ENCODE data around the gene ALX4. TPM values are rescaled to one million over a fixed set of nuclear protein-coding genes. Genes with fewer than 3 reads are reported as not detected.

Gene ALX4
- total RNA-seq, 1 donor from 2014 or later: not detected

GRCh38 chr11:44288133-44288526, 21.8 kb downstream of the ALX4 start:
- H3K4me3 Mint-ChIP-seq (ENCODE audit: low read depth): no peak overlapping the region
- peaks cover 15% of the 10 kb centered on the region for H3K27me3 Mint-ChIP-seq
- H3K9me3 Mint-ChIP-seq (ENCODE audit: low read depth): no peaks in the 10 kb centered on the region
- no peaks in the 10 kb centered on the region for H3K4me1 Mint-ChIP-seq (ENCODE audit: low read depth)
- TF ChIP-seq CTCF (IDR thresholded peaks at IDR 0.05; ENCODE audit: unreplicated experiment): no peak
- no peak for DNase-seq (ENCODE audit: low spot score, unreplicated experiment)
- H3K36me3 Mint-ChIP-seq (ENCODE audit: insufficient read depth): no peaks in the 10 kb centered on the region
- H3K27ac Mint-ChIP-seq: no peak overlapping the region

- Mint-ChIP-seq H3K27ac (no peak overlapping the region), H3K4me1 (ENCODE audit: low read depth) (no peaks in the 10 kb centered on the region)
Observed at GRCh38 chr11:44286911-44287310, 23.0 kb downstream of the ALX4 start.

GRCh38 chr11:44286268-44286880, 23.6 kb downstream of the ALX4 start:
- H3K27me3 Mint-ChIP-seq: peaks cover 15% of the 10 kb centered on the region
- H3K36me3 Mint-ChIP-seq (ENCODE audit: insufficient read depth): no peaks in the 10 kb centered on the region
- H3K27ac Mint-ChIP-seq: no peak overlapping the region
- H3K4me1 Mint-ChIP-seq (ENCODE audit: low read depth): no peaks in the 10 kb centered on the region
- TF ChIP-seq CTCF (IDR thresholded peaks at IDR 0.05; ENCODE audit: unreplicated experiment): peak; percentile 93
- no peak overlapping the region for H3K4me3 Mint-ChIP-seq (ENCODE audit: low read depth)
- peak; percentile 47 for DNase-seq (ENCODE audit: low spot score, unreplicated experiment)
- H3K9me3 Mint-ChIP-seq (ENCODE audit: low read depth): peaks cover 9% of the 10 kb centered on the region

More at GRCh38 chr11:44286911-44287310, 23.0 kb downstream of the ALX4 start:
- Mint-ChIP-seq H3K36me3 (ENCODE audit: insufficient read depth) (no peaks in the 10 kb centered on the region), H3K9me3 (ENCODE audit: low read depth) (peaks cover 8% of the 10 kb centered on the region), H3K27me3 (peaks cover 15% of the 10 kb centered on the region), H3K4me3 (ENCODE audit: low read depth) (no peak overlapping the region)
- no peak for TF ChIP-seq CTCF (IDR thresholded peaks at IDR 0.05; ENCODE audit: unreplicated experiment)
- no peak for DNase-seq (ENCODE audit: low spot score, unreplicated experiment)

GRCh38 chr11:44285756-44286155, 24.2 kb downstream of the ALX4 start:
- TF ChIP-seq CTCF (IDR thresholded peaks at IDR 0.05; ENCODE audit: unreplicated experiment): no peak
- Mint-ChIP-seq H3K27me3 (peaks cover 14% of the 10 kb centered on the region), H3K27ac (no peak overlapping the region), H3K4me3 (ENCODE audit: low read depth) (no peak overlapping the region), H3K36me3 (ENCODE audit: insufficient read depth) (peaks cover 3% of the 10 kb centered on the region), H3K9me3 (ENCODE audit: low read depth) (peaks cover 13% of the 10 kb centered on the region), H3K4me1 (ENCODE audit: low read depth) (no peaks in the 10 kb centered on the region)
- DNase-seq (ENCODE audit: low spot score, unreplicated experiment): no peak

DNA sequence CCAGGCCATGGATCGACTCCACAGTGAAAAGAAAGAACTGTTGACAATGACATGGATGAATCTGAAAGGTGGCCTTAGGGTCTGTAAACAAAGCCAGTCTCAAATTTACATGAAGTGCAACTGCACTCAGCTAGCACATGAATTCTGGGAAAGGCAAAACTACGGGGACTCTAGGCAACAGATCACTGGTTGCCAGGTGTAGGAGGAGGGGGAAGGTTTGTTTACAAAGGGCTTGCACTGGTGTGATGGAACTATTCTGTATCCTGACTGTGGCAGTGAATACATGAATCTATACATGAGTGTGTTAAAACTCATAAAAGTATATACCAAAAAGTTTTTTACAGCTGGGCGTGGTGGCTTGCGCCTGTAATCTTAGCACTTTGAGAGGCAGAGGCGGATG, 27.3 kb downstream of the ALX4 start:
- peaks cover 3% of the 10 kb centered on the region for H3K36me3 Mint-ChIP-seq (ENCODE audit: insufficient read depth)
- H3K4me1 Mint-ChIP-seq (ENCODE audit: low read depth): no peaks in the 10 kb centered on the region
- DNase-seq (ENCODE audit: low spot score, unreplicated experiment): no peak
- H3K9me3 Mint-ChIP-seq (ENCODE audit: low read depth): peaks cover 13% of the 10 kb centered on the region
- no peak for TF ChIP-seq CTCF (IDR thresholded peaks at IDR 0.05; ENCODE audit: unreplicated experiment)
- H3K4me3 Mint-ChIP-seq (ENCODE audit: low read depth): no peak overlapping the region
- H3K27me3 Mint-ChIP-seq: peaks cover 7% of the 10 kb centered on the region
- no peak overlapping the region for H3K27ac Mint-ChIP-seq
